ENCODE data around the gene BTC.
"Not testable (repeated sequence)": the region's sequence is repeated elsewhere in the genome, so short reads cannot be mapped to it uniquely, and the experiment has no call there.

Gene BTC, protein sequence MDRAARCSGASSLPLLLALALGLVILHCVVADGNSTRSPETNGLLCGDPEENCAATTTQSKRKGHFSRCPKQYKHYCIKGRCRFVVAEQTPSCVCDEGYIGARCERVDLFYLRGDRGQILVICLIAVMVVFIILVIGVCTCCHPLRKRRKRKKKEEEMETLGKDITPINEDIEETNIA

DNA sequence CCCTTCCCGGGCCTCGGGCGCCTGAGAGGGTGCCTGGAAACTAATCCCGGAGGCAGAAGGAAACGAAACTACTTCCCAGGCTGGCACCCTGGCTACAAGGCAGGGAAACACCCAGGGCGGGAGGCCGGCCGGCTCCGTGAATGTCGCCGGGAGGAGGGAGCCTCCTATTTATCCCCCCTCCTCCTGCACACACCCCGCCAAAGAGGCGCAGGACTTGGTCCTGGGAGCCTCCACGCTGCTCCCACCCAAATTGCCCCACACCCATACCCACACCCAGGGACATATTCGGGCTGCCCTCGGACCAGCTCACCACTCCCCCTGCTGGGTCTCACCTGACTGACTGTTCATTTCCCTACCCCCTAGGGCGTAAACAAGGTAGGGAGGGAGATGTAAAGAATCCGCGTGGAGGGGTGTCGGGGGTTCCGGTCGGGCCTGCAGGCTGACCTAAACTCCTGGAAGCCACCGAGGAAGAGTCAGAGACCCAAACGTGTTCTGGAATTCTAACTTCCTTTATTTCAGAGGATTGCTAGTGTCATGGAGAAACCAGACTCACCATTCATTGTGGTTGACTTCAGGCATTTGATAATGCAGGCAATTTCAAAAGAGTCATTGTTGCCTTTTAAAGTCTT, at the start of gene BTC:
Gene BTC (minus strand): TSS at position 142 of the 629 bp plus-strand sequence. CDS start 198 bp downstream, outside the sequence.
- no peak for DNase-seq

DNA sequence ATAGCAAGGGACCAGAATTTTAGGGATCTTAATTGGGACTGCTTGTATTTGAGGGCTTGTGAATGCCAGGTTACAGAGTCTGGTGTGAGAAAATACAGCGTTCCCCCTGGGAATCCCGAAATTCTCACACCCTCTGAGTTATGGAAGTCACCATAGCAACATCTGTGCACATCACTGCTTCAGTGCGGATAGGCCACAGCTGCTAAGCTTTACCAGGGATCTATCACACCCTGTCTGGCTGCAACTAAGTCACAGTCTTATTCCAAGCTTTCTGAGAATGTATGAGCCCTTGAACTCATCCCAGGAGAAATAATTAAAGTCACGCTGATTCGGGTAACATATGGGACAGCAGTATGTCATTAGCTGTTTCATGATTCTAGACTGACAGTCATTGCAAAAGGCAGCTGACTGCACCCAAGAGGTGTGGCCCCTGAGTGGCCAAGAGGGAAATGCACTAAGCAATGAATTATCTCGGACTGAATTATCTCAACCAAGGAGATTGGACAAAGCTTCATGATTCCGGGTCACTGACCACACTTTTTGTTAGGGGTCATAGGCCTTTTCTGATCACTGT, 46.7 kb upstream of the BTC start:
- no peak for DNase-seq

DNA sequence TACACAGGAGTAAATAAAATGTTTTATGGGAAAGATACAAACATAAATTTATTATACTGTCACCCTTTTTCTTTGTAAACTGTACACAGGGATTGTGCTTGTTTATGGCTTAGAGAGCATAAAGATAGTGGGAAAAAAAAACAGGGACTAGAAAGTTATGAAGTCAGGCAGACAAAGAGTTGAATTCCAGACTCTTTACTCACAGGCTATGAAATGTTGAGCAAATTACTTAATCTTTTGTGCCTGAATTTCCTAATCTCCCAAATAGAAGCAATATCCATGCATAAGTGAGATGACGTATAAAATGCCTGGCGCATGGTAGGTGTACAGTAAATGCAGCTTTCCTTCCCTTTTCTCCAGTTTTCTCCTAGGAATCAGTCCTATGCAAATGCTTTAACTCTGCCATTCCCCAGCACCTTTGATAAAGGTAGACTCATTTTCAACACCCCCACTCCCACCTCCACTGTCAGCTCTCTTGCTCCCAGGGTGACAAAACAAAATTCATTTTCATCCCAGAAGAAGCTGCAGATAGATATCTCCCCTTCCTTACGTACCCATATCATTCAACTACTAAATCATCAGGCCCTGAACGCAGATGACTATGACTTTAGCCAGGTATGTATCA, 44.5 kb upstream of the BTC start:
- no peak for DNase-seq

DNA sequence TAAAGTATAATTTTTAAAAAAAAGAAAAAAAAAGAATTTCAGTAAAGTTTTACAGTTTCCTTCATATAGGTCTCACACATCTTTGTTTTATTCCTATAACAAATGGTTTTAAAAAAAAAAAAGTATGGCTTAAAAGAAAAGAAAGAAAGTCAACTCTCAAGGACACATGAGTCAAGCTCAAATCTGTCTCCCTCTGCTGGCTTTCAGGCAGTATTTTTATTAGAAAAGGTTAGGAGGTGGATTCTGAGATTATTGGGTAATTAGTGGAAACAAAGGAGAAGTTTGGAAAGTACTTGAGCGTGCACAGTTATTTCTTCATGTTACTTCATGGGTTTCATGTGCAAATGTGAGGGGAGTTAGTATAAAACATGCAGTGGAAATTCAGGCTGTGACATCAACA, 36.6 kb upstream of the BTC start:
- no peak for DNase-seq

DNA sequence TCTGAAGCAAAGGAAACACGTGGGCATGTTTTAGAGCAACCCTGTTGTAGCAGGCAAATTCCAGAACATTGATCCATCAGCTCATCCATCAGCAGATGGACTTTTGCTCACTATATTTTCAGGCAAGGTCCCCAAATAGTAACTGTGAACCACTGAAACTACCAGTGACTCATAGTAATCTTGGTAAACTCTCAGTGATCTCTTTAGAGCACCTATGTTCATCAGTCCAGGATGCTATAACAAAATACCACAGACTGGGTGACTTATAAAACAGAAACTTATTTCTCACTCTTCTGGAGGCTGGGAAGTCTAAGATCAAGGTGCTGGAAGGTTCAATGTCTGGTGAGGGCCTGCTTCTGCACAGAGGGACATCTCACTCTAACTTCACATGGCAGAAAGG, 28.9 kb upstream of the BTC start:
- DNase-seq: no peak

DNA sequence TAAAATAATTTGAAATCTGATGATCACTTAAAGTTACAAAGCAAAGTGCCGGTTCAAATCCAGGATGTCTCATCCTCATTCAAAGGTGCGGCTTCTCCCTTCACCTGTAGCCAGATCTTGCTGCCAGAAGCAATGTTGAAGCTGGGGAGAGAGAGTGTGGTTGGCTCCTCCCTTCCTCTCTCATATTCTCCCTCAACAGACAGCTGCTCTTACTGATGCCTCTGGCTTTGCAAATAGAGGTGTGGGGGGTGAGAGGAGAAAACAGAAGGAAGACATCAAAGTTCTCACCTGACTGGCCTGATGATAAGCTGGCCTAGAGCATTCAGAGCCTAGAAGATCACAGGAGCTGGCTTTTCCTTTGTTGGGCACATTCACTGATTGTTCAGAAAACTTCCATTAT, 28.3 kb upstream of the BTC start:
- DNase-seq: no peak

DNA sequence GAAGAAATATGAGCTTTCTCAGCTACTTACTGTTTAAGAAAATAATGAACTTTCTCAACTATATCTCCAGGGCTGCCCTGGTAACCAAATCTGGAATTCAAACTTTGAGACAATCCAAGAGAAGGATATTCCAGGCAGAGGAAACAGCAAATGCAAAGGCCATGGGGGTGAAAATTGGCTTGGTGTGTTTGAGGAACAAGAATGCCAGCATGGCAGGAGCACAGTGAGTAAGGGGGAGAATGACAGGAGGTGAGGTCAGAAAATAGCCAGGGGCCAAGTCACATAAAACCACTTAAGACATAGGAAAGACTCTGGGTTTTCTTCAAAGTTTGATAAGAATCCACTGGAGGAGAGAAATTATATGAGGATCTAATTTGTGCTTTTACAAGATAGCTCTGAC, 27.2 kb upstream of the BTC start:
- DNase-seq: no peak

DNA sequence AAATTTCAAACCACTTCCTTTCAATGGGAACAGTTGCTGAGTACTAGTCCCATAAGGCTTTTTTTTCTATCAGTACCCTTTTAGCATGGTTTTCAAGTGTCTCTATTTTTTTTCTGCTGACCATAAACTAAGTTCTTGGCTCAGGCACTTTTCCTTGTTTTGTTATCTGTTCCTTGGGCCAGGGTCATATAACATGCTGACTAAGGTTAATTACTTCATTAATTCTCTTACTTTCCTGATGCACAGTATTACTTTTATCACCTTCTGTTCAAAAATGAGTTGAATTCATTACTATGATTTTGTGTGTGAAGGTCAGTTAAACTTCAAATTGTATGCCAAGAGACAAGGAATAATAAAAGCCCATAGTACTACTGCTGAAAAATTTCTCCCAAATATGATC, 19.7 kb upstream of the BTC start:
- DNase-seq: no peak

DNA sequence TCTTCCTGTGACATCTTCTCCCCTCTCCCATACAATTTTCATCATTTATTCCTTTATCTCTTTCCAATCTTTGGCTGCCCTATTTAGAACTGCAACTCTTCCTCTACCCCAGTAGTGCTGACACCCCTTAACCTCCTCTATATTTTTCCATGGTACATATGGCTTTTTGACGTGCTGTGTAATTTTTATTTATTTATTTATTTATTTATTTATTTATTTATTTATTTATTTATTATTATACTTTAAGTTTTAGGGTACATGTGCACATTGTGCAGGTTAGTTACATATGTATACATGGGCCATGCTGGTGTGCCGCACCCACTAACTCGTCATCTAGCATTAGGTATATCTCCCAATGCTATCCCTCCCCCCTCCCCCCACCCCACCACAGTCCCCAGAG, 17.7 kb upstream of the BTC start:
- DNase-seq: not testable (repeated sequence)

DNA sequence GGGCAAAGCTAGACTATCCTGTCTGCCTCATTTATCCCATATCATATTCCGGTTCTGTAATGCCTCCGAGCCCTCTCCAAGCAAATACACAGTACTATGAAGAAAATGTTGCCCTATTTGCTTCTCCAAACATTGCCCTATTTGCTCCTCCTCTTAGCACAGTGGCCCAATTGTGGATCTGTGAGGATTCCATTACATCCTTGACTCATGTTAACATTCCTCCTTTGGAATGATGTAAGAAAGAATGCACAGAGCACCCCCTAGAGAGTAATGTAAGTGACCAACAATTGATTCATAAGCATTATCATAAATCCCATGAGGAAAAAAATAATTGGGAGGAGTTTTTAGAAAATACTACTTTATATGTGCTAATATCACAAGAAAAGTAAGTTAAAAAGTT, 11.3 kb upstream of the BTC start:
- DNase-seq: no peak

DNA sequence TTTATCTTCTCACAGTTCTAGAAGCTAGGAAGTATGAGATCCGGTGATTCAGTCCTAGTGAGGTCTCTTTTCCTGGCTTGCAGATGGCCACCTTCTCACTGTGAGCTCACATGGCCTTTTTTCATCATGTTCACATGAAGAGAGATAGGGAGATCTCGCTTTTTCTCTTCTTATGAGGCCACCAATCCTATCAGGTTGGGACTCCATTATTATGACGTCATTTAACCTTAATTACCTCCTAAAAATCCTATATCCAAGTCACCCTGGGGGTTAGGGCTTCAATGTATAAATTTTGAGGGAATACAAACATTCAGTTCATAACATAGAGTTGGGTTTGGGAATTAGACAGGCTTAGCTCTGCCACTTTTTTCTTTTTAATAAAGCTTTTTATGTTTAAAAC, 6.0 kb upstream of the BTC start:
- DNase-seq: no peak

DNA sequence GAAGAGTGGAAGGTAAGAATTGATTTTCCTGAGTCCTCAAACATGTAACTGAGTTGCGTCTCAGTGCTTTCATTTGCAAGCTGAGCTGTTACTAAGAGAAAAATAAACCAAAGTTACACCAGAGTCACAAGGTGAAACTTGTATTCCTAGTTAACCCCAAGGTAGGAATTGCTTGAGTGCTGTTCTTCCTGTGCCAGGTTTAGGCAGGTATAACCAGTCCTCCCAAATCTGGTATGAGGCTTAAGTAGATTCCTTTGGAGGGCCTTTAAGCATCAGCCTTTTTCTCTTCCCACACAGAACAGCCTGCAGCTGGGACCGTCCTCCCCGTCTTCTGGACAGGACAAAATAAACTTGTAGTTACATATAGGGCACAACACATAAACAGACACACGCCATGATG, 2.3 kb upstream of the BTC start:
- DNase-seq: no peak

DNA sequence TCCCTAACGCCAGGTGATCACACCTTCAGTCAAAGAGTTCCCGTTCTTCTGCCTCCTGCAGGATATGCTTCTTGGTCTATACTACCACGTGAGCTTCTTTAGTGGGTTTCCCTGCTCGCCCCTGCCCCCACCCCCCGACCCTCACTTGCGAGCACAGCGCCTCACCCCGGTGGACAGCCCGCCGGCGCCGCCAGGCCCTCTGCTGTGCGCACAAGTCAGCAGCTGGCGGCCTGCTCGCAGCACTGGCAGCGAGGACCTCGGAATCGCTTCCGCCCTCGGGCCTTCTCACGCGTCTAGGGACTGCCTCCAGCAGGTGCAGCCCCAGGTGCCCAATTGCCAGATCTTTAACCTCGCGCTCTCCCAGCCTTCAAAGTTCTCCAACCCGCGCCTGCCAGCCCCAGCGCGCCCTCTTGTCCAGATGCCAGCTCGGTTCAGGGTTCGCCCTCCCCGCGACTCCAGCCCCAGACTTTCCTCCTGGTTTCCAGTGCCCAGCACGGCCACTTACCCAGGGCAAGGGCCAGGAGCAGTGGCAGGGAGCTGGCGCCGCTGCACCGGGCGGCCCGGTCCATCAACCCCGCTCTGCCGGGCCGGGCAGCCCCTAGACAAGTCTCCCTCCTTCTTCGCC, 454 bp downstream of the BTC start:
- DNase-seq: no peak

DNA sequence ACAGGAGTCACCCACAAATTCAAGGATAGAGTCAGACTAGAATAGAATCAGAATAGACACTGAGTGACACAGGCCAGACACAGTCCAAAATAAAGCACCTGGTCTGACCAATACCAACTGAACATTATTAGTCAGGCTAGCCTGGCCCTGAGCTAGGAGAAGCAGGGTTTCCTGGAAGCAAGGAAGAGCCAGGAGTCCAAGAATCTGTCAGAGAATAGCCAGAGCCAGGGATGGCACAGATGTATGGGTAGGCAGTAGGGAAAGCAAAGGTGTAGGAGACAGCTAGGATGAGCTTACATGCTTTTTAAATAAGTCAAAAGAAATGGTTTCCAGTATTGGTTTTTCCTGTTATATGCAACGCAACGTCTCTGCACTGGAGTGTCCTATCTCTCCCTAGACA, 3.7 kb downstream of the BTC start:
- DNase-seq: no peak

DNA sequence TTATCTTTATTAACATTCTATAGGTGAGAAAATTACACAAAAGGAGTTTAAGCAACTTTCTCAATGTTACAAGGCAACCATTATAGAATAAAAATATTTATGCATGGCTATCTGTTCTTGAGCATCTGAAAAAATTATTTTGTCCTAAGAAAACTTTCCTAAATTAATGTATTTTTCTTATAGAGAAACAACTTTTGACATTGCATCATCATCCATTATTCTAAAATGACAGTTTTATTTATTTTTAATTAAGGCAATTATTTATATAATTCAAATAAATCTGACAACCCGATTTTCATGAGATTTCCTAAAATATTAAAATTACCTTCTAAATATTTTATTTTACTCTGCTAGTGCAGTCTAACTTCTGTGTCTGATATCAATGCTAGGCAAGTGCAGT, 4.8 kb downstream of the BTC start:
- DNase-seq: no peak

DNA sequence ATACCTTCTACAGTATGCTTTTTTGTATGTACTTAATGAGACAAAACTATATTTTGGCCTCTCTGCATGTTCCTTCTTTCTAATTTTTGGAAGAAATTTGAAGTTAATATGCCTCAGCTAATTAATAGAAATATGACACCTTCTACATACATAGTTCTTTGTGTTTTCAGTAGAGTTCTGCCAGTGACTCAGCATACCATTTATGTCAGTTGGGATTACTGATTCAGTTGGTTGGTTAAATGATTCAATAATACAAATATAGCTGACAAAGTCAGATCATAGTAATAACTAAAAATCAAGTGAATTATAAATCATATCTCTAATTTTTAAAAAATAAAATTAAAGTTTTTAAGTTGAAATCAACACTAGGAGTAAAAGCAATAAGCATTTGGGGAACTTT, 16.8 kb downstream of the BTC start:
- no peak for DNase-seq

DNA sequence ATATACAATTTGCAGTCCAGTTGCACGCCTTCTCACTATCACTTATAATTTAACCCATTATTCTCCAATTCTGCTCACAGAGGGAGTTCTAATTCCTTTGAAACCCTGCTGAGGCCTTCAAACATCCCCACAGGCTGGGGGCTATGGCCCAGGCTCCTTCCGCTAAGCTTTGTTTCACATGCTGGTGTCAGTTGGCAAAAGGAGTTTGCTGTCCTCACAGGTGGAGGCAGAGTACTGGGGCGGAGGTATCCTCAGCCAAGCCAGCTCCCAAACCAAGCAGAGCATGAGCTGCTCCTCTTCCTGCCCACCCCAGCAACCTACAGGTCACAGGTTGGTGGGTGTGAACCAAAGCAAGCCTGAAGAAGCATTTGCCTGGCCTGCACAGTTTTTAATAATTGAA, 21.5 kb downstream of the BTC start:
- DNase-seq: no peak

DNA sequence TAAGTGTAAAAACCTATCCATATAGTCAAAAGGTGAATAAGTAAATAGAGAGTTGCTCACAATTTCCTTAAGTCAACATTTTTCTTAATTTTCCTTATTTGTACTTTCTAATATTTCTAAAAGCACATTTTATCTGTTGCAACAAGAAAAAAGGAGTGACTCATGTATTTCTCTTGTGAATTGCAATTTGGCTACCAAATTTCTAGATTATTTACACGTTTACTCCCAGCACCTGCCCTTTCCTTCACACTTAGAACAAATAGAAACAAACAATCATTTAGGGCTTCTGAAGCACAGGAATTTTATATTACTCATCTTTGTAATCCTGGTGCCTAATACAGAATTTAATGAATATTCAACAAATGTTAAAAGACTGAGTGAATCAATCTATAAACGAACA, 22.2 kb downstream of the BTC start:
- DNase-seq: no peak

DNA sequence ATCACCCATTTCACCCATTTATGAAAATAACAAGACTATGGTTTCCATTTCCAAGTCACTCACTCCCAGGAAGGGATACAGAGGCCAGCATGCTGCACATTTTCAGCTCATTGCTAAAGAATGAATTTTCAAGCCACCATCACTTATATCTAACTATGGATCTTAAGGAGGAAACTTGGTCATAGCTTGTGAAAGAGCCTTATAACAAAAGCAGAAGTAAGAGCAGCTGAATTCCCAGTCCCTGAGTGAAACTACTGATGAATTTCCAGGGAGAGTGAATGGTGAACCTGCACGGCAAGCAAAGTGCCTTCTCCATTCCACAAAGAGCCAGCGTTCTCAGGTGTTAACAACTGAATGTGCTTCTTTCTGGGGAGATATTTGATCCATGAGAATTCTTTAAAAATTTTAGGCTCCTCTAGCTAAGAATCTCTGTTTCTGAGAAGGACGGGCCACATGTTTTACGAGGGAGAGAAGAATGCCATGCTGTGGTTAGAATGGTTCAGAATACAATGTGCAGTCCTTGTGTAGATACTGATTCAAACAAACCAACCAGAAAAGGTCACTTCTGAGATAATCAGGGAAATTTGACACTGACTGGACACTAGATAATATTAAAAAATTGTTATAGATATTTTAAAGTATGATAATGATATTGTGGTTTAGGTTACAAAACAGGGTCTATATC, 24.0 kb downstream of the BTC start:
- DNase-seq: no peak

DNA sequence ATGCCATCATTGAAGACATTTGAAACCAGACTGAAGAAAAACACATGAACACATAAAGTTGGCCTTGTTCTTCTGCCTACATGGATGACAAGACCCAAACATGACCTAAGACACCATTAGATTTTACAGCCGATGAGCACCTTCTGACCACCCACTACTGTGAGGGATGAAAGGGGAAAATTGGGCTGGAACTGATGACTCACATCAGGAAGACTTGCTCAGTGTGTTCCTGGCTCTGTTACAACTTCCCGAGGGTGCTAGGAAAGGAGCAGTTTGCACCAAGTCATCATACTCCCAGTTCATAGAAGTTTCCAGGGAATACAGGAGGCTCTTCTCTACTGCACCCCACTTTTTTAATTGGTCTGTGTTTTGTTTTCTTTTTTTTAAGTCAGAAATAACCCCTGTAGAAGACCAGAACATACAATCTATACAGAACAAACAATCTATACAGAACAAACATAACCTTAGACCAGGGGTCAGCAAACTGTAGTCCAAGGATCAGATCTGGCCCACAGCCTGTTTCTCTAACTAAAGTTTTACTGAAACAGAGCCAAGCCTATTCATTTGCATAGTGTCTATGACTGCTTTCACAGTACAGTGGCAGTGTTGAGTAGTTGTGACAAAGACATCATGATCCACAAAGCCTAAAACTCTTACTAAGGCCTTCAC, 25.3 kb downstream of the BTC start:
- no peak for DNase-seq

DNA sequence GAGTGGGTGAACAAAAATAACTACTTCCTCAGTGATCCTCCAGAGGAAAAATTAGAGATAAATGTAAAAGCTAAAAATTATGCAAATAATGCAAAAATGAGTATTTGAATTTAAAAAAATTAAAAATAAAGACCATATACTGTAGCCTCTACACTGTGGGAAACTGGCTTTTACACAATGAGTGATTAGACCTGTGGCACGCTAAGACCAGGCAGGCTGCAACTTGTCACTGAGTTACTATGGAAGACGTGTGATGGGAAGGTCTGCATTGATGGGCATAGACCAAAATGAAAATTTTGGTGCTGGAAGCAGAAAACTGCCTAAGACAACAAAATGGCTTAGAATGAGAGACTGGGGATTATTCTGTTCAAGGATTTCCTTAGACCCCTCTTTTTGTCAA, 30.2 kb downstream of the BTC start:
- DNase-seq: no peak

DNA sequence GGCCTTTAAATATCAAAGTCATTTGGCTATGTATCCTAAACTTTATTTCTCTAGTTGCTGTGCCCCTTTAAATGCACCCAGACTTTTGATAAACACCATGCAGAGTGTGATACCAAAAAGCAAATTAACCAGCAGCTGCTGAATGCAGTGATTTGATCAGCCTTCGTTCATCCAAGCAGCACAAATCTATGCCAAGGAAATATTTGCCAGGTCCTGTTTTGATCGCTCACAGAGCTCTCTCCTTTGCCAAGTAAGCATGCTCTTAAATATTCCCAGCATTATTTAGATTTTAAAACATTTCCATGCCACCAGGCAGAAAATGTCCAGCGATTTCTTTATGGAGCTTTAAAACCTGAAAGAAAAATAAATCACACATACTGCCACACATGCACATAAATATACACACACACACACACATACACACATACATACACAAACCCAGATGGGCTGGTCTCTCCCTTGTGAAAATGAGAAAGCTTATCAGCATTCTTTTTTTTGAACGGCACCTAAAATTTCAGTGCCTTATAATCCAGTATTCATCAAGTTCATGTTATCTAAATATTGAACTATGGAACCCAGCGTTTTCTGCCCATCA, 35.7 kb downstream of the BTC start:
- no peak for DNase-seq

All from activated CD8-positive, alpha-beta memory T cell treated with anti-CD3 and anti-CD28 coated beads, Interleukin-2, amount 50 U/mL, for 4 hours (primary cell).